Glutamatergic neuron (in vitro differentiated cells): ENCODE data around the gene USP30. TPM values are rescaled to one million over a fixed set of nuclear protein-coding genes. Genes with fewer than 3 reads are reported as not detected.

ENCODE experiments used
- DNase-seq: peaks from one replicate; pipeline ENCODE4 v3.0.0; 2022
- H3K27ac Mint-ChIP-seq: one replicate; pipeline ENCODE4 v1.8.0; 2020; ENCODE audit warnings: mild to moderate bottlenecking, mixed read lengths, inconsistent platforms; ENCODE audit not compliant: unreplicated experiment
- H3K27me3 Mint-ChIP-seq: one replicate; pipeline ENCODE4 v1.8.0; 2020; ENCODE audit warnings: mild to moderate bottlenecking, moderate library complexity, mixed read lengths, inconsistent platforms; ENCODE audit not compliant: unreplicated experiment
- H3K36me3 Mint-ChIP-seq: one replicate; pipeline ENCODE4 v1.8.0; 2020; ENCODE audit warnings: mild to moderate bottlenecking, mixed read lengths, inconsistent platforms; ENCODE audit not compliant: unreplicated experiment
- H3K4me1 Mint-ChIP-seq: one replicate; pipeline ENCODE4 v1.8.0; 2020; ENCODE audit warnings: mild to moderate bottlenecking, low read depth, mixed read lengths, inconsistent platforms; ENCODE audit not compliant: unreplicated experiment
- H3K4me3 Mint-ChIP-seq: one replicate; pipeline ENCODE4 v1.8.0; 2020; ENCODE audit warnings: mild to moderate bottlenecking, mixed read lengths, inconsistent platforms; ENCODE audit not compliant: unreplicated experiment
- H3K9me3 Mint-ChIP-seq: one replicate; pipeline ENCODE4 v1.8.0; 2020; ENCODE audit warnings: mild to moderate bottlenecking, moderate library complexity, mixed read lengths, inconsistent platforms; ENCODE audit not compliant: unreplicated experiment
- total RNA-seq: library from RNA; stranded (reverse); fragmentation: NEBNext Ultra II Directional; extraction: Animal tissue kit (Norgen Biotek cat#: 25700); gene quantifications from one replicate; pipeline ENCODE4 v1.2.1, GENCODE V29; 2021; ENCODE audit not compliant: unreplicated experiment
- TF ChIP-seq, protein P1 (sequence below): fragments of 200-600 bp; sonication (generic); IDR thresholded peaks from one replicate; pipeline ENCODE4 v1.5.0; 2021; ENCODE audit not compliant: partially characterized antibody, unreplicated experiment

USP30 gene
- total RNA-seq, 1 donor from 2014 or later = 14.4 TPM

DNA sequence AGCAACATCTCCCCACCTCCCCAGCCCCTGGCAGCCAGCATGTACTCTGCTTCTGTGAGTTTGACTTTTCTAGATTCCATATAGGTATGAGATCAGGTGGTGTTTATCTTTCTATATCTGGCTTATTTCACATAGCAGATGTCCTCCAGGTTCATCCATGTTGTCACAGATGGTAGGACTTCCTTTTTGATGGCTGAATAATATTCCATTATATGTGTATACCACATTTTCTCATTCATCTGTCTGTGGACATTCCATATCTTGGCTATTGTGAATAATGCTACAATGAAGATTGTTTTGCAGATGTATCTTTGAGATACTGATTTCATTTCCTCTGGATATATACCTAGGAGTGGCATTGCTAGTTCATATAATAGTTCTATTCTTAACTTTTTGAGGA, 22.5 kb downstream of the USP30 start:
- no peak overlapping the region for H3K4me3 Mint-ChIP-seq
- peaks cover 3% of the 10 kb centered on the region for H3K9me3 Mint-ChIP-seq
- TF ChIP-seq, protein P1, sequence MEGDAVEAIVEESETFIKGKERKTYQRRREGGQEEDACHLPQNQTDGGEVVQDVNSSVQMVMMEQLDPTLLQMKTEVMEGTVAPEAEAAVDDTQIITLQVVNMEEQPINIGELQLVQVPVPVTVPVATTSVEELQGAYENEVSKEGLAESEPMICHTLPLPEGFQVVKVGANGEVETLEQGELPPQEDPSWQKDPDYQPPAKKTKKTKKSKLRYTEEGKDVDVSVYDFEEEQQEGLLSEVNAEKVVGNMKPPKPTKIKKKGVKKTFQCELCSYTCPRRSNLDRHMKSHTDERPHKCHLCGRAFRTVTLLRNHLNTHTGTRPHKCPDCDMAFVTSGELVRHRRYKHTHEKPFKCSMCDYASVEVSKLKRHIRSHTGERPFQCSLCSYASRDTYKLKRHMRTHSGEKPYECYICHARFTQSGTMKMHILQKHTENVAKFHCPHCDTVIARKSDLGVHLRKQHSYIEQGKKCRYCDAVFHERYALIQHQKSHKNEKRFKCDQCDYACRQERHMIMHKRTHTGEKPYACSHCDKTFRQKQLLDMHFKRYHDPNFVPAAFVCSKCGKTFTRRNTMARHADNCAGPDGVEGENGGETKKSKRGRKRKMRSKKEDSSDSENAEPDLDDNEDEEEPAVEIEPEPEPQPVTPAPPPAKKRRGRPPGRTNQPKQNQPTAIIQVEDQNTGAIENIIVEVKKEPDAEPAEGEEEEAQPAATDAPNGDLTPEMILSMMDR = no peak
- H3K4me1 Mint-ChIP-seq = no peaks in the 10 kb centered on the region
- no peak overlapping the region for H3K27ac Mint-ChIP-seq
- no peak for DNase-seq
- H3K36me3 Mint-ChIP-seq = peaks cover 24% of the 10 kb centered on the region
- H3K27me3 Mint-ChIP-seq = peaks cover 3% of the 10 kb centered on the region

DNA sequence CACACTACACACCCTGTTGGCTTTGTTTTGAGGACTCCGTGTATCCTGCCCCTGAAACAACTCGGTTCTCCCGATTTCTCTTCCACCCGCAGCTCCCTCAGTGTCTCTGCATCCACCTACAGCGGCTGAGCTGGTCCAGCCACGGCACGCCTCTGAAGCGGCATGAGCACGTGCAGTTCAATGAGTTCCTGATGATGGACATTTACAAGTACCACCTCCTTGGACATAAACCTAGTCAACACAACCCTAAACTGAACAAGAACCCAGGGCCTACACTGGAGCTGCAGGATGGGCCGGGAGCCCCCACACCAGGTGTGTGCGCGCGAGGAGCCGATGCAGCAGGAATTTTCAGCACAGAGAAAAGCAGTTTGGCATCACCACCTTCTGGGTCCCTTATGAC, 30.4 kb downstream of the USP30 start:
- Mint-ChIP-seq H3K27me3 (no peaks in the 10 kb centered on the region), H3K27ac (no peak overlapping the region), H3K4me1 (no peaks in the 10 kb centered on the region), H3K36me3 (peaks cover 17% of the 10 kb centered on the region), H3K9me3 (no peaks in the 10 kb centered on the region), H3K4me3 (no peak overlapping the region)
- DNase-seq = no peak
- TF ChIP-seq, protein P1 = no peak

DNA sequence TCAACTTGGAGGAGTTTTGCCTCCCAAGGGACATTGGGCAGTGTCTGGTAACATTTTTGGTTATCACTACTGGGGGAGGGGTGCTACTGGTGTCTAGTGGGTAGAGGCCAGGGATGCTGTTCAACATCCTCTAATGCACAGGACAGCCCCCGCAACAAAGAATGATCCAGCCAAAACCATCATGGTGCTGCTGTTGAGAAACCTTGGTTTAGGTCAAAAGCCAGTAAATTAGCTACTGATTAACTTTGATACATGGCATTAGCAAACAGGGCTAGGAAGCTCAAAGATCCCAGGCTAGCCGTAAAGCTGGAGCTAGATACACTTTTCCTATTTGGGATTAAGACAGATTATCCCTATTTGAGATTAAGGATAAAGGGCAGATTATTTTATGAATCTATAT, 32.0 kb downstream of the USP30 start:
- no peaks in the 10 kb centered on the region for H3K9me3 Mint-ChIP-seq
- H3K4me1 Mint-ChIP-seq = no peaks in the 10 kb centered on the region
- H3K36me3 Mint-ChIP-seq = peaks cover 12% of the 10 kb centered on the region
- no peaks in the 10 kb centered on the region for H3K27me3 Mint-ChIP-seq
- H3K4me3 Mint-ChIP-seq = no peak overlapping the region
- TF ChIP-seq, protein P1 = no peak
- H3K27ac Mint-ChIP-seq = no peak overlapping the region
- no peak for DNase-seq

DNA sequence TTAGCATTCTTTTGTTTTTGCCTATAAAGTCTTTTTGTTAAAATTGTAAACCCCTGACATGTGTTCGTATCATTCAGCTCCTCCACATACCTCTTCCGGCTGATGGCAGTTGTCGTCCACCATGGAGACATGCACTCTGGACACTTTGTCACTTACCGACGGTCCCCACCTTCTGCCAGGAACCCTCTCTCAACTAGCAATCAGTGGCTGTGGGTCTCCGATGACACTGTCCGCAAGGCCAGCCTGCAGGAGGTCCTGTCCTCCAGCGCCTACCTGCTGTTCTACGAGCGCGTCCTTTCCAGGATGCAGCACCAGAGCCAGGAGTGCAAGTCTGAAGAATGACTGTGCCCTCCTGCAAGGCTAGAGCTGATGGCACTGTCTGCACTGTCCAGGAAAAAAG, 33.2 kb downstream of the USP30 start:
- DNase-seq = no peak
- H3K4me3 Mint-ChIP-seq = no peak overlapping the region
- TF ChIP-seq, protein P1 = no peak
- no peaks in the 10 kb centered on the region for H3K27me3 Mint-ChIP-seq
- no peak overlapping the region for H3K27ac Mint-ChIP-seq
- H3K4me1 Mint-ChIP-seq = no peaks in the 10 kb centered on the region
- no peaks in the 10 kb centered on the region for H3K9me3 Mint-ChIP-seq
- H3K36me3 Mint-ChIP-seq = peaks cover 6% of the 10 kb centered on the region

DNA sequence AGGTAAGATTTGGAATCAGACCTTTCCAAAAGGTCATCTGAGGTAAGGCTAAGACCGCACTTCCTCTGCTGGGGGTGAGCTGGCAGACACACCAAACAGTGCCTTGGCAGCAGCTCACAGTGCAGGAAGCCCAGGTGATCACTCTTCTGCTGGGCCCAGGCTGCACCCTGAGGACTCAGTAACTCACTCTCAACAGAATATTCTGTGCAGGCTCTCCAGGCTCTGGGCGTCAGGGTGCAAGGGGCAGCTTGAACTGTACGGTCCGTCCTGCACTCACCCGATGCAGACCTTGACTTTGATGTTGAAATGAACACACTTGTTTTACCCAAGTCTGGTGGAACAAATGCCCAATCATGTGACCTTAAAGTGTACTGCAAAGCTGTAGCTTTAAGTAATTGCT, 34.9 kb downstream of the USP30 start:
- no peaks in the 10 kb centered on the region for H3K27me3 Mint-ChIP-seq
- no peak overlapping the region for H3K27ac Mint-ChIP-seq
- DNase-seq = no peak
- H3K9me3 Mint-ChIP-seq = no peaks in the 10 kb centered on the region
- H3K4me3 Mint-ChIP-seq = no peak overlapping the region
- no peaks in the 10 kb centered on the region for H3K4me1 Mint-ChIP-seq
- TF ChIP-seq, protein P1 = no peak
- H3K36me3 Mint-ChIP-seq = peaks cover 1% of the 10 kb centered on the region
